Mucosa of rectum (tissue), 2 donors: ENCODE measurements around the gene ACD.

Experiments used
- H3K27ac ChIP-seq, 2 donors: one replicate each; pipeline ENCODE4 v1.7.0; 2013; ENCODE audit warnings: inconsistent platforms in 2 of 2, low read depth in 2 of 2, low read length in 2 of 2
- H3K27me3 ChIP-seq, 2 donors: one replicate each; pipeline ENCODE4 v1.7.0; 2013; ENCODE audit warnings: low read length in 2 of 2; ENCODE audit not compliant: control insufficient read depth in 2 of 2, insufficient read depth in 2 of 2
- H3K36me3 ChIP-seq, 2 donors: one replicate each; pipeline ENCODE4 v1.7.0; 2013; ENCODE audit warnings: low read length in 2 of 2; ENCODE audit not compliant: control insufficient read depth in 2 of 2, insufficient read depth in 2 of 2
- H3K4me1 ChIP-seq, 2 donors: one replicate each; pipeline ENCODE4 v1.7.0; 2013; ENCODE audit warnings: low read length in 2 of 2, mild to moderate bottlenecking in 1 of 2; ENCODE audit not compliant: control insufficient read depth in 2 of 2, insufficient read depth in 2 of 2
- H3K4me3 ChIP-seq, 2 donors: one replicate each; pipeline ENCODE4 v1.7.0; 2013; ENCODE audit warnings: low read length in 2 of 2
- H3K9ac ChIP-seq, 2 donors: one replicate each; pipeline ENCODE4 v1.7.0; 2013; ENCODE audit warnings: low read length in 2 of 2, low read depth in 1 of 2, mild to moderate bottlenecking in 1 of 2
- H3K9me3 ChIP-seq, 2 donors: one replicate each; pipeline ENCODE4 v1.7.0; 2013; ENCODE audit warnings: low read length in 2 of 2; ENCODE audit not compliant: control insufficient read depth in 2 of 2
- donor health status: healthy.
- donor health status: Normal muscosa, but diverticular disease.

ACD gene

GRCh38 chr16:67667817-67668494 is 7.9 kb upstream of the ACD start:
- H3K9ac ChIP-seq: peak overlapping the region; percentile 15 to 24
- peak overlapping the region; percentile 25 to 71 for H3K4me3 ChIP-seq
- H3K36me3 ChIP-seq: no peaks in the 10 kb centered on the region
- H3K9me3 ChIP-seq: no peaks in the 10 kb centered on the region
- H3K4me1 ChIP-seq: peaks cover 23 to 27% of the 10 kb centered on the region in 2 donors
- peak overlapping the region; percentile 19 to 74 for H3K27ac ChIP-seq
- H3K27me3 ChIP-seq: no peaks in the 10 kb centered on the region

GRCh38 chr16:67667453-67667816 is 7.4 kb upstream of the ACD start:
- H3K36me3 ChIP-seq: no peaks in the 10 kb centered on the region
- peak overlapping the region; percentile 62 to 74 for H3K27ac ChIP-seq
- H3K4me3 ChIP-seq: peak overlapping the region; percentile 68 to 71
- H3K9ac ChIP-seq: peak overlapping the region; percentile 24 to 62
- peaks cover 20 to 23% of the 10 kb centered on the region in 2 donors for H3K4me1 ChIP-seq
- H3K27me3 ChIP-seq: no peaks in the 10 kb centered on the region
- H3K9me3 ChIP-seq: no peaks in the 10 kb centered on the region

- peak within 1 kb of the TSS; percentile 68 to 71 for H3K4me3 ChIP-seq
- H3K9ac ChIP-seq: peak within 1 kb of the TSS; percentile 62 to 77
- H3K36me3 ChIP-seq: no peaks in the 10 kb centered on the region
- peak within 1 kb of the TSS; percentile 62 to 74 for H3K27ac ChIP-seq
- no peaks in the 10 kb centered on the region for H3K9me3 ChIP-seq
- peaks cover 20 to 22% of the 10 kb centered on the region in 2 donors for H3K4me1 ChIP-seq
- no peaks in the 10 kb centered on the region for H3K27me3 ChIP-seq
Measured at GRCh38 chr16:67666559-67667452, 6.7 kb upstream of the ACD start, which contains the start of the genes C16orf86 and ENKD1. TSS of gene C16orf86 (plus strand) at chr16:67666814. CDS start at chr16:67666971, 157 bp downstream. TSS of gene ENKD1 (minus strand) at chr16:67666750. CDS start at chr16:67666442, 308 bp downstream.

GRCh38 chr16:67666032-67666551 is 6.0 kb upstream of the ACD start:
- peaks cover 27 to 28% of the 10 kb centered on the region in 2 donors for H3K4me1 ChIP-seq
- peak overlapping the region in 1 of 2 donors; percentile 74 for H3K27ac ChIP-seq
- H3K36me3 ChIP-seq: no peaks in the 10 kb centered on the region
- peak overlapping the region; percentile 68 to 71 for H3K4me3 ChIP-seq
- no peaks in the 10 kb centered on the region for H3K9me3 ChIP-seq
- peak overlapping the region in 1 of 2 donors; percentile 62 for H3K9ac ChIP-seq
- no peaks in the 10 kb centered on the region for H3K27me3 ChIP-seq

- Histone ChIP-seq H3K4me3 (peak overlapping the region; percentile 57 to 68), H3K27me3 (no peaks in the 10 kb centered on the region), H3K9ac (peak overlapping the region in 1 of 2 donors; percentile 29), H3K27ac (no peak overlapping the region), H3K36me3 (no peaks in the 10 kb centered on the region), H3K9me3 (no peaks in the 10 kb centered on the region), H3K4me1 (peaks cover 29 to 30% of the 10 kb centered on the region in 2 donors)
Measured at GRCh38 chr16:67665598-67665997, 5.5 kb upstream of the ACD start.

GRCh38 chr16:67664871-67665270 is 4.8 kb upstream of the ACD start:
- Histone ChIP-seq H3K9ac (no peak overlapping the region), H3K27ac (no peak overlapping the region)

GRCh38 chr16:67664258-67664657 is 4.2 kb upstream of the ACD start:
- no peaks in the 10 kb centered on the region for H3K9me3 ChIP-seq
- H3K36me3 ChIP-seq: no peaks in the 10 kb centered on the region
- H3K4me1 ChIP-seq: peaks cover 35 to 39% of the 10 kb centered on the region in 2 donors
- H3K9ac ChIP-seq: no peak overlapping the region
- H3K27ac ChIP-seq: no peak overlapping the region
- H3K27me3 ChIP-seq: no peaks in the 10 kb centered on the region
- no peak overlapping the region for H3K4me3 ChIP-seq

More at GRCh38 chr16:67664871-67665270, 4.8 kb upstream of the ACD start:
- Histone ChIP-seq H3K36me3 (no peaks in the 10 kb centered on the region), H3K27me3 (no peaks in the 10 kb centered on the region), H3K4me1 (peaks cover 31 to 33% of the 10 kb centered on the region in 2 donors), H3K9me3 (no peaks in the 10 kb centered on the region), H3K4me3 (no peak overlapping the region)

- Histone ChIP-seq H3K27me3 (no peaks in the 10 kb centered on the region), H3K36me3 (no peaks in the 10 kb centered on the region), H3K4me1 (peaks cover 38 to 41% of the 10 kb centered on the region in 2 donors), H3K27ac (no peak overlapping the region), H3K4me3 (no peak overlapping the region), H3K9ac (no peak overlapping the region), H3K9me3 (no peaks in the 10 kb centered on the region)
Measured at GRCh38 chr16:67663877-67664222, 3.8 kb upstream of the ACD start.

GRCh38 chr16:67663151-67663876 is 3.3 kb upstream of the ACD start:
- Histone ChIP-seq H3K27ac (no peak overlapping the region), H3K27me3 (no peaks in the 10 kb centered on the region), H3K9ac (no peak overlapping the region), H3K4me3 (no peak overlapping the region), H3K36me3 (no peaks in the 10 kb centered on the region), H3K9me3 (no peaks in the 10 kb centered on the region), H3K4me1 (peaks cover 37 to 39% of the 10 kb centered on the region in 2 donors)
